SIG-M5 (cell line): ENCODE results near the gene SH3TC1.

Experiments used
- DNase-seq: peaks from one replicate; lab custom pipeline; 2025; lab: John Stamatoyannopoulos, UW

Gene SH3TC1

DNA sequence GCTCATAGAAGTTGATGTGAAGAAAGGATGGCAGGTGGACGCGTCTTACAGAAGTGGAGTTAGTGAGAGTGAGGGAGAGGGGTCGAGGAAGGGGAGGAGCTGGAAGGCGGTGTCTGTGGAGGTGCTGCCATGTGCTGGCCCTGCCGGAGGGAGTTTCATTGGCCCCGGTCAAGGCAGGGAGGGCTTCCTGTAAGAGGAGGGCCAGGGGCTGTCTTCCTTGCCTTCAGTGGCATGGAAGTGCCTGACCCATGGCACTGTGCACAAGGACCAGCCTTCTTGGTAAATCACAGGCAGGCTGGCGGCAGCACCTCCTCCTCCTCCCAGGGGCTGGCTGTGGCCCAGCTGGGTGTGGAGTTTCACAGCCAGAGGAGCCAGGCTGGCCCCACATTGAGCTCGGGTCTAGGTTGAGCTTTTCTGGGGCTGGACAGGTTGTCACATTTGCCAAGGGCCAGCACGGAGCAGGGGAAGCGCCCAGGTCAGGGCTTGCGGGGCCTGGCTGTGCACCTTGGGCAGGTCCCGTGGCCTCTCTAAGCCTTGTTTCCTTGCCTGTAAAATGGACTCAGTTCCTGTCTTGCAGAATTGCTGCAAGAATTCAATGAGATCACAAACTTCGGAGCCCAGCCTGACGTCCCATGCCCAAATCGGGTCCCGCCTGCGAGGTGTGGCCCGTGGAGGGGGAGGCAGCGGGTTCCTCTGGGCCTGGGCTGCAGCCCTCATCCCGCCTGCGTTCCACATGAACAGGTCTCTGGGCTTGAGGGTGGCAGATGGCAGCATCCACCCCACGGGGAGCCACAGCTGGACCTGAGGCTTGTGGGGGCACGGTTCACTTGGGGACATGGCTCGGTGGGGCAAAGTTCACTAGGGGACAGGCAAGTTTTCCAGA lies 77.5 kb downstream of the SH3TC1 start:
- no peak for DNase-seq

DNA sequence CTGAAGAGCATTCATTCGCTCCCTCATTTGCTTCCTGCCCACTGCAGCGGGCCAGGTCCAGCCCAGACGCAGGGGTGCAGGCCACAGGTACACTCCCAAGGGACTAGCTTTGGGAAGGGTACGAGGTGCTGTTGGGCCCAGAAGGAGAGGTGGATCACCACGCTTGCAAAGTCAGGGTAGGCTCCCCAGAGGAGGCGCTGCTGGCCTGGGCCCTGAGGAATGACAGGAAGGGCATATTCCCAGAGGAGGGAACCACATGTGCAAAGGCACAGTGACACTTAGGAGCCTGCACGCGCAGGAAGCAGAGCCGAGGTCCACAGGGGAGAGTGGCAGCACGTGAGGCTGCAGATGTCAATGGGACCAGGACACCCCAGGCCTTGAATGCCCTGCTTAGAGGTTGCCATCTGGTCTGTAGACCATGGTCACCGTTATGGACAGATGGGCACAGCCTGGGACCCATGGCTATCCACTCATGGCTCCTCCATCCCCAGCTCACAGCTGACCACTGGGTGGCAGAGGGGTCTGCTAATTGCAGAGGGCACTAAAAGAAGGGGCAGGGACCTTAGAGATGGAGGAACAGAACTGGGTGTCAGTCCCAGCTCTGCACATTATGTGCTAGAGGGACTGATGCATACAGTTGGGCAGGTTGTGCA lies 78.4 kb downstream of the SH3TC1 start:
- no peak for DNase-seq

DNA sequence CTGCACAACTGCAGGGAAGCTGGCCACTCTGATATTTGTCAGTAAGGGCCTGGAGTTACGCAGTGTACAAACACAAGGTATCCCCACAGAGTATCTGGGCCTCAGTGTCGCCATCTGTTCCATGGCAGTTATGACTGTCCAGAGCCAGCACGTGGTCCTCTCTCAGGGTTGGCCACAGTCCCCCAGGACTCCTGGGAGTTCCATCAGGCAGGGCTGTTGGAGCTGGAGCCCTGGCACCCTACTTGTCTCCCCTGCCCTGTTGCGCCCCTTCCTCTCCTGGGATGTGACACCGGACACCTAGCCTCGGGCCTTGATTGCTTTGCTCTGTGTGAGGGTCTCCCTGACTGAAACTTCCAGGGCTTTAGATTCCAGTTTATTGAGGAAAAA lies 78.9 kb downstream of the SH3TC1 start:
- DNase-seq: no peak

DNA sequence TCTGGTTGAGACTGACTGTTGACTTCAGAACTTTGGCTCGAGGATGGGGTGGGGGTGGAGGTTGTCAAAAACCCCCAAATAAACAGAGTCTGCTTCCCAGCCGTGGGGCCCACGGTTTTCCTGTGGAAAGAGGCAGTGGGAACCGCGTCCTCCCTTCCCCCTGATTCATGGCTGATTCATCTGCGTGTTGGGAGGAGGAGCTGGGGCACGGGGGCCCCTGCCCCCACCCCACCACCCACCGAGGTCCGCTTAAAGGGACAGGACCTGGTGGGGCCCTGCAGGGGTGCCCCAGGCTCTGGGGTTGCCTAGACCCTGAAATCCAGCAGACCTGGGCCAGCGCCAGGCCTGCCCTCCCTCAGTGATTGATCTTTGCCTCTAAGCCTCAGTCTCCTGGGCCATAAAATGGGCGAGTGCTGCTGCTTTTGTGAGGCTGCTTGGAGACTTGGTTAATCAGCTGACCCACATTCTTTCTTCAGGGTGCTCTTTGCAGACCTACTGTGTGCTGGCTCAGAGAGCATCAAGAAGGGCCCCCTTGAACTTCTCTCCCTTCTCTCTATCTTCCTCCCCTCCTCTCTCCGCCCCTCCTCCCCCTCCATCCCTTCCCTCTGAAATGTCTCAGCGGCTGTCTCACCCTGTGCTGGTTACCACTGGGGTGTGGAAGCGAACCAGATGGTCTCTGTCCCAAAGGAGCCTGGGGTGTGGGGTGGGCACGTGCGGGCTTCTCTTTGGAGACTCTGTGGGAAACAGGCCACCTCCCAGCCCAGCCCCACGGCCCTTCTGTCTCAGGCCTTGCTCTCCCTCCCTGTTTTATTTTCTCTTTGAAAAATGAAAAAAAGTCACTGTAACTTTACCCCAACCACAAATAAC lies 79.6 kb downstream of the SH3TC1 start:
- no peak for DNase-seq

GRCh38 chr4:8279321-8280157 lies 80.4 kb downstream of the SH3TC1 start:
- DNase-seq: no peak

DNA sequence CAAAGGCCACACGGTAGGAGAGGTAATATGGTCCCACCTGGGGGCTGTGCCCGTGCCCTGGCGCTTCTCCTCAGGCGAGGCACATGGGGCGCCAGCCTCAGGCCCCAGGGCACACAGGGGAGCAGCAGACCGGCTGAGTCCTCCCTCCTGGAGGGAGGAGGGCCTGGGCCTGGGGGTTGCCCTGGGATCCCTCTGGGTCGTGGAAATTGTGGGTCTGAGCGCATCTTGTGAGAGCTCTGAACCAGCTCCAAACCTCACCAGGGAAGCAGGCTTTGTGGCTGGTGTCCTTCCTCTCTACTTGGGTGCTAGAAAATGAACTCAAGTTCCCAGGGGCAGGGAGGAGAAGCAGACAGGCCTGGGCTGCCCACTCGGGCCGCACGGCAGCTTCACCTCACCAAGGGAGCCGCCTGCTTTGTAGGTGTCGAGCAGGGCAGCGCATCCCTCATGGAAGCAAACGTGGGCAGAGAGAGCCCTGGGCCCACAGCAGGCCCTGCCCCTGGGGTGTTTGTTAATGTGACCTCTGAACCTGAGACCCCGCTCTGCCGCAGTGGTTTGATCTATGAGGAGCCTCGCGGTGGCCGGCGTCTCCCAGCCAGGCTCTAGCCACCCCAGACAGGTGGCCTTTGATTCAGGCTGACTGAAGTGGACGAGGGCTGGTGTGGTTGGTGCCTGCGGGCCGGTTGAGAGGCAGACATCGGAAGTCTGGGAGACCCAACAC lies 81.2 kb downstream of the SH3TC1 start:
- DNase-seq: no peak

DNA sequence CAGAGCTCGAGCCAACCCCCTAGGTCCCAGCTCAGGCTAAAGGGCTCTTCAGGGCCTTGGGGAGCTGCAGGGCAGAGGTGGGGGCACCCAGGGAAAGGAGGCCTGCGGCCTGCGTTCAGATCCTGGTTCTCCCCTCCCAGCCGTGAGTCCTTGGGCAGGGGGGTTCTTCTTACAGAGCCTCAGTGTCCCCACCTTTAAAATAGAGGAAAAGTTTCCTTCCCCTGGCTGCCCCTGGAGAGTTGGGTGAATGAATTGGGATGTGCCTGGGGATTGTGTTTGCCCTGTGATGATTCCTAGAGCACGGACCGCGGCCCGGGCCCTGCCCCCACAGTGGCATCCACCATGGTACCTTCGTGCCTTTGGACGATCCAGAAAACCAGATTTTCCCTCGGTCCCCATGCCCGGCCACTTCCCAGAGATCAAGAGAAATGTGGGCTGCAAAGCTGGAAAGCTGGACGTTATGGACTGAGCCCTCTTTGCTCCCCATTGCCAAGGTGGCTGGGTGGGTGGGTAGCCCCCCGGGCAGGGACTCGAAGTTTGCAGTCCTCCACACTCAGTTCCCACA lies 81.9 kb downstream of the SH3TC1 start:
- no peak for DNase-seq

DNA sequence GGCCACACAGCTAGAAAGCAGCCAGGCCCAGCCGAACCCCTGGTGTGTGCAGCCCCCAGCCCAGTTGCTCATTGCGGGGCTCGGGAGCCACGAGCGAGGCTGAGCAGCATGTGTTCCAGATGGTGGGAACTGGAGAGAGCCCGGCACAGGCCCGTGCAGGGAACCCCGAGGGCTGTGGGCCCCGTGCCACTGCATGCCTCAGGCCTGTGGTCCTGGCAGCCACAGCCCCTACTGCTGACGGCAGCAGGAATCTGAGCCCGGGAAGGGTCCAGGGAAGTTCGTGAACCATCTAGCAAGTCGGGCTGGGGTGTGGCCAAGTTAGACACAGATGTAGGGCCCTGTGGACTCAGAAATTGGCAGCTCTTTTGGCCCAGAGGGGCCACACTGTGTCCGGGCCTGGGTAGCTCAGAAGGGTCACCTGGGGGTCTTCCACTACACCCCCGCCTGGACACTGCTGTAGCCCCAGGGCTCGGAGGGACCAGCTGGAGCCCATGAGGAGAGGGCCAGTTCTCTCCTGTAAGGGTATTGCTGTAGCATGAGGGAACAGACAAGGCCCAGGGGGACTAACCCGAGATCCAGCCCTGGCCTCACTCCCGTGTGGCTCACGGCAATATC lies 82.5 kb downstream of the SH3TC1 start:
- DNase-seq: no peak

GRCh38 chr4:8282134-8282641 lies 83.1 kb downstream of the SH3TC1 start:
- no peak for DNase-seq

GRCh38 chr4:8282742-8283141 lies 83.7 kb downstream of the SH3TC1 start:
- DNase-seq: no peak

- DNase-seq: no peak
These were observed 84.1 kb downstream of the SH3TC1 start for GRCh38 chr4:8283161-8283560.

DNA sequence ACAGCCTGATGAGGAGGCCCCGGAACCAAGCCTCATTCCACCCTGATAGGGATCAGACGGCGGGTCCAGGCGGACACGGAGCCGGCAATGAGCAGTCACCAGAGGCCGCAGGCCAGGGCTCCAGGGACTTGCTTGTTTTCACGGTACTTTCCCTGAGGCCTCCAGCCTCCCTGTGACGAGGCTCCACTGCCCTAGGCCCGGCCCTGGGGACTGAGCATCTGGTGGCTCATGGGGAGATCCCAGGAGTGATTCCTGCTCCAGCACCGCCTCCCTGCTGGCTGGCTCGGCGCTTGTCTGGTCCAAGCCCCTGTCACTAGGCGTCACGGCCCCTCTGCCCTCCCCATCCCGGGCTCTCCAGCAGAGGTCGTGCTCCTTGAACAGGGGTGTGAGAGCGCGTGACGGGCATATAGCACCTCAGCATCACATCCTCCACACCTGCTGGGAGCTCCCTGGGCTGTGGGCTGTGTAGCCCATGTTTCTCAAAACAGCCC lies 84.6 kb downstream of the SH3TC1 start:
- DNase-seq: no peak

DNA sequence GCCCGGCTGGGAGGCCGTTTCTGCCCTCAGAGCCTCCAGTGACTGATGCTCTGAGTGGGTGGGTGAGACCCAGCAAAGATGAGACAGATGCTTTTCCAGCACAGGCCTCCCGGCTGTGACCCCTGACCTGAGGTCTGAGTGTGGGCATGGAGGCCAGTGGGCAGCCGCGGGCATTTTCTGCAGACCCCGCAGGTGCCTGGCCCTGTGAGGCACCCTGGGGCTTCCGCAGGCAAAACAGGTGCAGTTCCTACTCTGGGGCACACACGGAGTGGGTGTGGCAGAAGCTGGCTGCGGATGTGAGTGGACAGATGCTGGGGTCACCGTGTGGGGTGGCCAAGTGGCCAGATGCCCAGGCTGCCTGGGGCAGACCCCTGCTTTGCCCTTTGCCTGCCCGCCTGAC lies 85.3 kb downstream of the SH3TC1 start:
- no peak for DNase-seq

DNA sequence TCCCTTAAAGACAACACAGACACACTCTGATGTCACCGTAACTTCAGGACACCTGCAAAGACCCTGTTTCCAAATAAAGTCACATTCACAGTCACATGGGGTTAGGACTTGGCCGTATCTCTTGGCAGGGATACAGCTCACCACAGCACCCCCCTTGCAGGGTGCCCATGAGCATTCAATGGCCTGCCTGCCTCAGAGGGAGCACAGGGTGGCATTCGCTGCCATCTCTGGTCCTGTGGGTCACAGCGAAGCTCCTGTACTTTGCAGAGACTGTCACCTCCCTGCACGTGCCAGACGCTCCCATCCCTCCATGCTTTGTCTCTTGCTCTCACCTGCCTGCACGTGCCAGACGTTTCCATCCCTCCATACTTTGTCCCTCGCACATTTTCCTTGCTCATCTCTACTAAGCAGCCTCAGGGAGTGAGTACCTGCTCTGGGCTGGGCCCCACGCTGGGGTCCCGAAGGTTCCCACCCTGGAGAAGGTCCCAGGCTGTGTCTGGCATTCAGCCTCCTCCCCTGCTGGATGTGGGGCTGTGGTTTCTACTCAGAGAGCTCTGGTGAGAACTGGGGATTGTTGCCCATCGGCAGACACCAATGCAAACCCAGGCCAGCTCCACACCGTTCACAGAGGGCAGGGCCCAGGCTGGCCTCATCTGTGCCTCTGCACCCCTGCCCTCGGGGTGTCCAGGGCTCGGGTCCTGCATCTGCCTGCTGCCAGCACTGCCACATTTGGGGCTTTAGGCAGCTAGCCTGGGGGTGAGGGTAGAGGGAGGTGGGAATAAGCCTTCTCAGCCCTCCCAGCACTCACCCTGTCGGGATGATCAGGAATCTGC lies 86.3 kb downstream of the SH3TC1 start:
- no peak for DNase-seq

- no peak for DNase-seq
These were observed 87.1 kb downstream of the SH3TC1 start for GRCh38 chr4:8285976-8286718.

- DNase-seq: no peak
These were observed 87.7 kb downstream of the SH3TC1 start for GRCh38 chr4:8286719-8287342.

GRCh38 chr4:8287343-8288280 lies 88.5 kb downstream of the SH3TC1 start:
- DNase-seq: no peak
